Astrocyte (in vitro differentiated cells and primary cell): ENCODE measurements around the gene SLC9A5.

Experiments used
- CTCF ChIP-seq: IDR thresholded peaks from 2 replicates; pipeline ENCODE4 v1.5.1; 2011; ENCODE audit warnings: low read depth, mild to moderate bottlenecking, inconsistent platforms, low read length, moderate library complexity; ENCODE audit not compliant: insufficient read depth
- EZH2 ChIP-seq: IDR thresholded peaks from 2 replicates; pipeline ENCODE4 v1.6.1; 2012; ENCODE audit warnings: mild to moderate bottlenecking, low read length, inconsistent platforms; ENCODE audit not compliant: insufficient read depth

GRCh38 chr16:67299269-67299668 is 50.5 kb downstream of the SLC9A5 start:
- TF ChIP-seq CTCF (no peak), EZH2 (no peak)
